Parathyroid adenoma (tissue), 2 donors: ENCODE results near the gene ZNF23.

Source experiments
- H2AFZ ChIP-seq: fragments of 300-600 bp; sonication (generic); one replicate; pipeline ENCODE4 v1.7.0; 2017; ENCODE audit warnings: antibody characterized with exemption, mild to moderate bottlenecking
- H3K27ac ChIP-seq: fragments of 300-600 bp; sonication (generic); one replicate; pipeline ENCODE4 v1.7.0; 2017
- H3K27me3 ChIP-seq: fragments of 300-600 bp; sonication (generic); one replicate; pipeline ENCODE4 v1.7.0; 2017; ENCODE audit warnings: low read length; ENCODE audit not compliant: control insufficient read depth, insufficient read depth
- H3K36me3 ChIP-seq: fragments of 300-600 bp; sonication (generic); one replicate; pipeline ENCODE4 v1.7.0; 2017; ENCODE audit warnings: low read length; ENCODE audit not compliant: control insufficient read depth, insufficient read depth
- H3K4me1 ChIP-seq: fragments of 300-600 bp; sonication (generic); one replicate; pipeline ENCODE4 v1.7.0; 2017; ENCODE audit warnings: control low read depth
- H3K4me2 ChIP-seq: fragments of 300-600 bp; sonication (generic); one replicate; pipeline ENCODE4 v1.7.0; 2017; ENCODE audit warnings: low read length
- H3K4me3 ChIP-seq: fragments of 300-600 bp; sonication (generic); one replicate; pipeline ENCODE4 v1.7.0; 2017; ENCODE audit warnings: low read depth, low read length
- H3K79me2 ChIP-seq: fragments of 300-600 bp; sonication (generic); one replicate; pipeline ENCODE4 v1.7.0; 2017; ENCODE audit warnings: control low read depth
- H3K9ac ChIP-seq: fragments of 300-600 bp; sonication (generic); one replicate; pipeline ENCODE4 v1.7.0; 2017; ENCODE audit warnings: mild to moderate bottlenecking
- H3K9me3 ChIP-seq: fragments of 300-600 bp; sonication (generic); one replicate; pipeline ENCODE4 v1.7.0; 2017; ENCODE audit warnings: low read length; ENCODE audit not compliant: control insufficient read depth
- TF ChIP-seq, protein P1 (sequence below): fragments of 300-600 bp; sonication (generic); IDR thresholded peaks from one replicate; pipeline ENCODE4 v1.7.0; 2017; ENCODE audit warnings: antibody characterized with exemption, mild to moderate bottlenecking
- donor health status: primary hyperparathyroidism.

Gene ZNF23

DNA sequence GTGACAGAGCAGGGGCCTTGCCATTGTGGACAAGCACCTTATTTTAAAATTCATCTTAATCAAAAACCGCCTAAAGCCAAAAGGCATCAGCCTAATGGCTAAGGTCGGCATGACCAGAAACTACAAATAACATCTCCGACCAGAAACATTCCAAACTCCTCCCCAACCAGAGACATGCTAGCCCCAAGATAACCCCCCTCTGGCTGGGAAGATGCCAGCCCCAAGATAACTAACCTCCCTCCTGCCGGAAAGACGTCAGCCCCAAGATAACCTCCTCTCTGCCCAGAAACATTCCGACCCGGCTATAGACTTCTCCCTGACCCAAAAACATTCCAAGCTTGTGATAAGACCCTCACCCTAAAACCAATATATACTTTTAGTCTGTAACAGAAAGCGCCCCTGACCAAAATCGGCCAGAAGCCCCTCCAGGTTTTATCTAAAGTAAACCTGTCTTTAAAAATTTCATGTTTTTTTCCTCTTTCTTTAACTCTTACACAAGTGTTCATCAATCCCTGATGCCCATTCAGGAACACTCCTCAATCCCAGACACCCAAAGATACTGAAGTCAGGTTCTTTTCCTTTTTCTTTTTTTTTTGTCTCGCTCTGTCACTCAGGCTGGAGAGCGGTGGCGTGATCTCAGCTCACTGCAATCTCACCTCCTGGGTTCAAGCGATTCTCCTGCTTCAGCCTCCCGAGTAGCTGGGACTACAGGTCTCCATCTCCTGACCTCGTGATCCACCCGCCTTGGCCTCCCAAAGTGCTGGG, 52.9 kb downstream of the ZNF23 start:
- Histone ChIP-seq H3K4me3 (no peak overlapping the region), H3K79me2 (no peaks in the 10 kb centered on the region), H3K4me1 (no peaks in the 10 kb centered on the region), H3K27me3 (no peaks in the 10 kb centered on the region), H2AFZ (no peak overlapping the region), H3K27ac (no peak overlapping the region), H3K9me3 (no peaks in the 10 kb centered on the region), H3K4me2 (no peak overlapping the region), H3K36me3 (no peaks in the 10 kb centered on the region), H3K9ac (no peak overlapping the region)
- TF ChIP-seq, protein P1, sequence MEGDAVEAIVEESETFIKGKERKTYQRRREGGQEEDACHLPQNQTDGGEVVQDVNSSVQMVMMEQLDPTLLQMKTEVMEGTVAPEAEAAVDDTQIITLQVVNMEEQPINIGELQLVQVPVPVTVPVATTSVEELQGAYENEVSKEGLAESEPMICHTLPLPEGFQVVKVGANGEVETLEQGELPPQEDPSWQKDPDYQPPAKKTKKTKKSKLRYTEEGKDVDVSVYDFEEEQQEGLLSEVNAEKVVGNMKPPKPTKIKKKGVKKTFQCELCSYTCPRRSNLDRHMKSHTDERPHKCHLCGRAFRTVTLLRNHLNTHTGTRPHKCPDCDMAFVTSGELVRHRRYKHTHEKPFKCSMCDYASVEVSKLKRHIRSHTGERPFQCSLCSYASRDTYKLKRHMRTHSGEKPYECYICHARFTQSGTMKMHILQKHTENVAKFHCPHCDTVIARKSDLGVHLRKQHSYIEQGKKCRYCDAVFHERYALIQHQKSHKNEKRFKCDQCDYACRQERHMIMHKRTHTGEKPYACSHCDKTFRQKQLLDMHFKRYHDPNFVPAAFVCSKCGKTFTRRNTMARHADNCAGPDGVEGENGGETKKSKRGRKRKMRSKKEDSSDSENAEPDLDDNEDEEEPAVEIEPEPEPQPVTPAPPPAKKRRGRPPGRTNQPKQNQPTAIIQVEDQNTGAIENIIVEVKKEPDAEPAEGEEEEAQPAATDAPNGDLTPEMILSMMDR = no peak

DNA sequence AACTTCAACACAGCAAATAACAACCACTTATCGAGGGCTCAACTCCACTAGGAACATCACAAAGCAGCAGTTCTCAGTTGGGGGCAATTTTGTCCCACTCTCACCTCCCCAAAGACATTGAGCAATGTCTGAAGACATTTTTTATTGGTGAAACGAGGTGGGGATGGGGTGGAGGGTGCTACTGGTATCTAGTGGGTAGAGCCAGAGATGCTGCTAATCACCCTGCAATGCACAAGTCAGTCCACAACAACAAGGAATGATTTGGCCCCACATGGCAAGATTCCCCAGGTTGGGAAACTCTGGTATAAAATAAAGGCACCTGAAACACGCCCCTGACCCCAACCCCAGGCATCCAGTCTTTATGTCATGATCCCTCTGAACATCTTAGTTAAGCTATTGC, 53.5 kb downstream of the ZNF23 start:
- H3K9ac ChIP-seq = no peak overlapping the region
- no peak overlapping the region for H3K27ac ChIP-seq
- no peak overlapping the region for H3K4me2 ChIP-seq
- TF ChIP-seq, protein P1 = no peak
- H3K36me3 ChIP-seq = no peaks in the 10 kb centered on the region
- no peaks in the 10 kb centered on the region for H3K9me3 ChIP-seq
- no peak overlapping the region for H2AFZ ChIP-seq
- H3K4me3 ChIP-seq = no peak overlapping the region
- no peaks in the 10 kb centered on the region for H3K79me2 ChIP-seq
- no peaks in the 10 kb centered on the region for H3K4me1 ChIP-seq
- H3K27me3 ChIP-seq = no peaks in the 10 kb centered on the region

DNA sequence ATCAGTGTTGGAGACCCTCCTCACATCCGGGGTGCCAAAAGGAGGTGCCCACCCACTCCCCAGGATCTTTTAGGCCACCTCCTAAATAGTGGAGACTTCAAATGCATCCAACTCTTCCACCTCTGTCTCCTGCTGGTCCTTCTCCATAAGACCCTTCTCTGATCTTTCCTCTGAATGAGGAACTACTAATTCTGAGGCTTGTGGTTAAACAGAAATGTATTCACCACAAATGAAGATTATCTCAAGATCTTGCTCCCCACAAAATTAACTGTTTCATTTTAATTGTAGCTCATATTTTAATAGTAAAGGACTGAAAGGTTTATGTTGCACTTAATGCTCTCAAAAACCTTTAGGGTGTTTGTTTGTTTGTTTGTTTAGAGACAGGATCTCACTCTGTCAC, 54.3 kb downstream of the ZNF23 start:
- no peaks in the 10 kb centered on the region for H3K36me3 ChIP-seq
- no peak overlapping the region for H3K4me3 ChIP-seq
- no peak overlapping the region for H3K27ac ChIP-seq
- no peaks in the 10 kb centered on the region for H3K9me3 ChIP-seq
- no peak overlapping the region for H3K4me2 ChIP-seq
- H3K79me2 ChIP-seq = no peaks in the 10 kb centered on the region
- TF ChIP-seq, protein P1 = no peak
- no peaks in the 10 kb centered on the region for H3K27me3 ChIP-seq
- no peak overlapping the region for H2AFZ ChIP-seq
- no peaks in the 10 kb centered on the region for H3K4me1 ChIP-seq
- no peak overlapping the region for H3K9ac ChIP-seq

DNA sequence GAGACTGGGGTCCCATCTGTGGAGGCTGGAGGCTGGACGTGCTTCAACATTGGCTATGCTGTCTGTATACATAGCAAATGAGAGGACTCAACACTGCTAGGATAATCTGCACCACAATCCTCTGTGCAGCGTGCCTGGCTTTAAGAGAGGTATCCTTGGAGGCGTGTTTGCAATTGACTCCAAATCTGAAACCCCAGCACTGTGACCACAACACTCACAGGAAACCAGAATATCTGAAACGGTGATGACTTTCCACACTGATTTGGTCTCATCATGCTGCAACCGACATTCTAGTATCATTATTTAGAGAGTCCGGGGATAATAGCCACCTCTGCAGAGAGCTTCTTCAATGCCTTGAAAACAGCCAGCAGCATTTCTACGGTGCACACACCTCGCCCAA, 55.3 kb downstream of the ZNF23 start:
- no peak overlapping the region for H3K4me2 ChIP-seq
- H3K27me3 ChIP-seq = no peaks in the 10 kb centered on the region
- H3K4me1 ChIP-seq = no peaks in the 10 kb centered on the region
- H3K27ac ChIP-seq = no peak overlapping the region
- TF ChIP-seq, protein P1 = no peak
- H3K9ac ChIP-seq = no peak overlapping the region
- H3K9me3 ChIP-seq = no peaks in the 10 kb centered on the region
- H2AFZ ChIP-seq = no peak overlapping the region
- no peak overlapping the region for H3K4me3 ChIP-seq
- H3K79me2 ChIP-seq = no peaks in the 10 kb centered on the region
- no peaks in the 10 kb centered on the region for H3K36me3 ChIP-seq

DNA sequence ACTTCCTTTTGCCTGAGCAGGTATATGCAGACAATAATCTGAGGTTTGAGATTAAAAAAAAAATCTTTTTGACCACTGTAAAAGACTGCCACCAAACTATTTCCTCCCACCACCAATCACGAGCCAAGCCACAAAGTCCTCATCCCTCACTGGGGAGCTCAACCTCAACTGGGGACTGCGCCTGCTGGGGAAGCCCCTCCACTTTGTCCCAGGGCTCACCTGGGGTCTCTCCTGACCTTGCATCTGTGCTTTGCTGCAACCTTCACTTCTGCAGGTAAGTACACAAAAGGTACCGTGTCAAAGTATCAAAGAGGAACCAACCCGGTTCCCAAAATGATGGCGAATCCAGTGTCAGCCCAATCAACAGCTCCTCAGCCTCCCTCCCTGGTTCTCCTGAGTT, 55.7 kb downstream of the ZNF23 start:
- no peaks in the 10 kb centered on the region for H3K36me3 ChIP-seq
- no peak overlapping the region for H3K9ac ChIP-seq
- TF ChIP-seq, protein P1 = no peak
- no peak overlapping the region for H3K4me2 ChIP-seq
- H3K4me1 ChIP-seq = no peaks in the 10 kb centered on the region
- no peak overlapping the region for H3K4me3 ChIP-seq
- no peaks in the 10 kb centered on the region for H3K27me3 ChIP-seq
- no peaks in the 10 kb centered on the region for H3K9me3 ChIP-seq
- no peak overlapping the region for H2AFZ ChIP-seq
- H3K79me2 ChIP-seq = no peaks in the 10 kb centered on the region
- H3K27ac ChIP-seq = no peak overlapping the region
